Measurements from ENCODE around the gene ARID5B.

GRCh38 chr10:61923210-61923949 lies 21.9 kb downstream of the ARID5B start:
- no peak for TF ChIP-seq CTCF (IDR thresholded peaks at IDR 0.05)
- no peak for TF ChIP-seq POLR2A (IDR thresholded peaks at IDR 0.05)

All from Peyer's patch (tissue), 4 donors.